WTC11 (cell line): ENCODE data around the gene SOX5.

Source experiments
- CBFB ChIP-seq: sonication (generic); formaldehyde crosslinking; IDR thresholded peaks from 2 replicates; pipeline ENCODE4 v1.8.1; 2022; ENCODE audit warnings: mild to moderate bottlenecking, low read depth, missing genetic modification reagents
- CREB1 ChIP-seq: sonication (generic); formaldehyde crosslinking; IDR thresholded peaks from 2 replicates; pipeline ENCODE4 v1.8.0; 2023; ENCODE audit warnings: mild to moderate bottlenecking, missing genetic modification reagents
- ETV6 ChIP-seq: sonication (generic); formaldehyde crosslinking; IDR thresholded peaks from 2 replicates; pipeline ENCODE4 v1.8.1; 2022; ENCODE audit warnings: mild to moderate bottlenecking, missing genetic modification reagents
- ZNF121 ChIP-seq: sonication (generic); formaldehyde crosslinking; IDR thresholded peaks from 2 replicates; pipeline ENCODE4 v1.8.0; 2023; ENCODE audit warnings: missing genetic modification reagents
- ZNF263 ChIP-seq: sonication (generic); formaldehyde crosslinking; IDR thresholded peaks from 2 replicates; pipeline ENCODE4 v1.8.1; 2022; ENCODE audit warnings: low read depth, mild to moderate bottlenecking, moderate library complexity, missing genetic modification reagents
- ZNF423 ChIP-seq: fragments of 250-450 bp; sonication (Bioruptor Pico); IDR thresholded peaks from 2 replicates; pipeline ENCODE4 v2.1.2; 2022; ENCODE audit warnings: mild to moderate bottlenecking, moderate library complexity
- TF ChIP-seq, protein P1 (sequence below): fragments of 200-600 bp; IDR thresholded peaks from 2 replicates; pipeline ENCODE4 v1.8.0; 2022; ENCODE audit warnings: antibody characterized with exemption
- TF ChIP-seq, protein P2 (sequence below): fragments of 250-450 bp; sonication (Bioruptor Pico); IDR thresholded peaks from 2 replicates; pipeline ENCODE4 v2.1.2; 2022; ENCODE audit warnings: mild to moderate bottlenecking, moderate library complexity
- TF ChIP-seq, protein P3 (sequence below): sonication (generic); formaldehyde crosslinking; IDR thresholded peaks from 2 replicates; pipeline ENCODE4 v1.8.0; 2022; ENCODE audit warnings: missing genetic modification reagents
- TF ChIP-seq, protein P4 (sequence below): sonication (generic); formaldehyde crosslinking; IDR thresholded peaks from 2 replicates; pipeline ENCODE4 v1.8.1; 2023; ENCODE audit warnings: mild to moderate bottlenecking, missing genetic modification reagents, moderate library complexity
- TF ChIP-seq, protein P5 (sequence below): sonication (generic); formaldehyde crosslinking; IDR thresholded peaks from 2 replicates; pipeline ENCODE4 v1.8.0; 2023; ENCODE audit warnings: missing genetic modification reagents
- TF ChIP-seq, protein P6 (sequence below): sonication (generic); formaldehyde crosslinking; IDR thresholded peaks from 2 replicates; pipeline ENCODE4 v1.8.0; 2022; ENCODE audit warnings: mild to moderate bottlenecking, missing genetic modification reagents

DNA sequence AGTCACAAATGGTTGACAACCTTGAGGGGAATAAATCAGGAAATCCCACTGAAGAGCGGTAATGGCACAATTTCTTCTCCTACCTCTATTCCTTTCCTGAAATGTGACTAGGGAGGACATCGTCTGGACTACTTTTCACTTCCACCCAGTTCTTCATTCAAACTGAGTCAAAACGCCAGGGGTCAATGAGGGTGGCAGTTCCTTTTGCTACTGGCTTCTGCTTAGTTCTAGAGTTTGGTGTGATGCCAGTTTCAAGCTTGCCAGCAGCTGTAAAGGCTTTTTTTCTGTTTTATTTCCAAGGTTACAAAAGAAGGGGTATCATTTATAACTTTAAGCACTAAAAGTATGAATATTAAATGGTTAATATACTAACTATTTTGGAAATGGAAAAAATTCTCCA, 286.5 kb downstream of the SOX5 start:
- TF ChIP-seq, protein P1, sequence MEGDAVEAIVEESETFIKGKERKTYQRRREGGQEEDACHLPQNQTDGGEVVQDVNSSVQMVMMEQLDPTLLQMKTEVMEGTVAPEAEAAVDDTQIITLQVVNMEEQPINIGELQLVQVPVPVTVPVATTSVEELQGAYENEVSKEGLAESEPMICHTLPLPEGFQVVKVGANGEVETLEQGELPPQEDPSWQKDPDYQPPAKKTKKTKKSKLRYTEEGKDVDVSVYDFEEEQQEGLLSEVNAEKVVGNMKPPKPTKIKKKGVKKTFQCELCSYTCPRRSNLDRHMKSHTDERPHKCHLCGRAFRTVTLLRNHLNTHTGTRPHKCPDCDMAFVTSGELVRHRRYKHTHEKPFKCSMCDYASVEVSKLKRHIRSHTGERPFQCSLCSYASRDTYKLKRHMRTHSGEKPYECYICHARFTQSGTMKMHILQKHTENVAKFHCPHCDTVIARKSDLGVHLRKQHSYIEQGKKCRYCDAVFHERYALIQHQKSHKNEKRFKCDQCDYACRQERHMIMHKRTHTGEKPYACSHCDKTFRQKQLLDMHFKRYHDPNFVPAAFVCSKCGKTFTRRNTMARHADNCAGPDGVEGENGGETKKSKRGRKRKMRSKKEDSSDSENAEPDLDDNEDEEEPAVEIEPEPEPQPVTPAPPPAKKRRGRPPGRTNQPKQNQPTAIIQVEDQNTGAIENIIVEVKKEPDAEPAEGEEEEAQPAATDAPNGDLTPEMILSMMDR, result no peak
- TF ChIP-seq, protein P2, sequence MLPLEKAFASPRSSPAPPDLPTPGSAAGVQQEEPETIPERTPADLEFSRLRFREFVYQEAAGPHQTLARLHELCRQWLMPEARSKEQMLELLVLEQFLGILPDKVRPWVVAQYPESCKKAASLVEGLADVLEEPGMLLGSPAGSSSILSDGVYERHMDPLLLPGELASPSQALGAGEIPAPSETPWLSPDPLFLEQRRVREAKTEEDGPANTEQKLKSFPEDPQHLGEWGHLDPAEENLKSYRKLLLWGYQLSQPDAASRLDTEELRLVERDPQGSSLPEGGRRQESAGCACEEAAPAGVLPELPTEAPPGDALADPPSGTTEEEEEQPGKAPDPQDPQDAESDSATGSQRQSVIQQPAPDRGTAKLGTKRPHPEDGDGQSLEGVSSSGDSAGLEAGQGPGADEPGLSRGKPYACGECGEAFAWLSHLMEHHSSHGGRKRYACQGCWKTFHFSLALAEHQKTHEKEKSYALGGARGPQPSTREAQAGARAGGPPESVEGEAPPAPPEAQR (CRISPR knock-in tag), result no peak
- TF ChIP-seq ZNF263 (CRISPR knock-in tag) (no peak), CREB1 (CRISPR knock-in tag) (no peak), ETV6 (CRISPR knock-in tag) (no peak), CBFB (CRISPR knock-in tag) (no peak), ZNF423 (CRISPR knock-in tag) (no peak), ZNF121 (CRISPR knock-in tag) (no peak)
- TF ChIP-seq, protein P3, sequence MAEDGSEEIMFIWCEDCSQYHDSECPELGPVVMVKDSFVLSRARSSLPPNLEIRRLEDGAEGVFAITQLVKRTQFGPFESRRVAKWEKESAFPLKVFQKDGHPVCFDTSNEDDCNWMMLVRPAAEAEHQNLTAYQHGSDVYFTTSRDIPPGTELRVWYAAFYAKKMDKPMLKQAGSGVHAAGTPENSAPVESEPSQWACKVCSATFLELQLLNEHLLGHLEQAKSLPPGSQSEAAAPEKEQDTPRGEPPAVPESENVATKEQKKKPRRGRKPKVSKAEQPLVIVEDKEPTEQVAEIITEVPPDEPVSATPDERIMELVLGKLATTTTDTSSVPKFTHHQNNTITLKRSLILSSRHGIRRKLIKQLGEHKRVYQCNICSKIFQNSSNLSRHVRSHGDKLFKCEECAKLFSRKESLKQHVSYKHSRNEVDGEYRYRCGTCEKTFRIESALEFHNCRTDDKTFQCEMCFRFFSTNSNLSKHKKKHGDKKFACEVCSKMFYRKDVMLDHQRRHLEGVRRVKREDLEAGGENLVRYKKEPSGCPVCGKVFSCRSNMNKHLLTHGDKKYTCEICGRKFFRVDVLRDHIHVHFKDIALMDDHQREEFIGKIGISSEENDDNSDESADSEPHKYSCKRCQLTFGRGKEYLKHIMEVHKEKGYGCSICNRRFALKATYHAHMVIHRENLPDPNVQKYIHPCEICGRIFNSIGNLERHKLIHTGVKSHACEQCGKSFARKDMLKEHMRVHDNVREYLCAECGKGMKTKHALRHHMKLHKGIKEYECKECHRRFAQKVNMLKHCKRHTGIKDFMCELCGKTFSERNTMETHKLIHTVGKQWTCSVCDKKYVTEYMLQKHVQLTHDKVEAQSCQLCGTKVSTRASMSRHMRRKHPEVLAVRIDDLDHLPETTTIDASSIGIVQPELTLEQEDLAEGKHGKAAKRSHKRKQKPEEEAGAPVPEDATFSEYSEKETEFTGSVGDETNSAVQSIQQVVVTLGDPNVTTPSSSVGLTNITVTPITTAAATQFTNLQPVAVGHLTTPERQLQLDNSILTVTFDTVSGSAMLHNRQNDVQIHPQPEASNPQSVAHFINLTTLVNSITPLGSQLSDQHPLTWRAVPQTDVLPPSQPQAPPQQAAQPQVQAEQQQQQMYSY (CRISPR knock-in tag), result no peak
- TF ChIP-seq, protein P4, sequence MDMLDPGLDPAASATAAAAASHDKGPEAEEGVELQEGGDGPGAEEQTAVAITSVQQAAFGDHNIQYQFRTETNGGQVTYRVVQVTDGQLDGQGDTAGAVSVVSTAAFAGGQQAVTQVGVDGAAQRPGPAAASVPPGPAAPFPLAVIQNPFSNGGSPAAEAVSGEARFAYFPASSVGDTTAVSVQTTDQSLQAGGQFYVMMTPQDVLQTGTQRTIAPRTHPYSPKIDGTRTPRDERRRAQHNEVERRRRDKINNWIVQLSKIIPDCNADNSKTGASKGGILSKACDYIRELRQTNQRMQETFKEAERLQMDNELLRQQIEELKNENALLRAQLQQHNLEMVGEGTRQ (CRISPR knock-in tag), result no peak
- TF ChIP-seq, protein P5, sequence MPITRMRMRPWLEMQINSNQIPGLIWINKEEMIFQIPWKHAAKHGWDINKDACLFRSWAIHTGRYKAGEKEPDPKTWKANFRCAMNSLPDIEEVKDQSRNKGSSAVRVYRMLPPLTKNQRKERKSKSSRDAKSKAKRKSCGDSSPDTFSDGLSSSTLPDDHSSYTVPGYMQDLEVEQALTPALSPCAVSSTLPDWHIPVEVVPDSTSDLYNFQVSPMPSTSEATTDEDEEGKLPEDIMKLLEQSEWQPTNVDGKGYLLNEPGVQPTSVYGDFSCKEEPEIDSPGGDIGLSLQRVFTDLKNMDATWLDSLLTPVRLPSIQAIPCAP, result no peak
- TF ChIP-seq, protein P6, sequence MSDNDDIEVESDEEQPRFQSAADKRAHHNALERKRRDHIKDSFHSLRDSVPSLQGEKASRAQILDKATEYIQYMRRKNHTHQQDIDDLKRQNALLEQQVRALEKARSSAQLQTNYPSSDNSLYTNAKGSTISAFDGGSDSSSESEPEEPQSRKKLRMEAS (CRISPR knock-in tag), result no peak
